NCI-H1930 (cell line): ENCODE measurements around the gene ARPC1A.
"Not testable (repeated sequence)": the region's sequence is repeated elsewhere in the genome, so short reads cannot be mapped to it uniquely, and the experiment has no call there.

Source experiments
- DNase-seq, 2 experiments: peaks; one replicate each; lab custom pipeline; 2025; lab: John Stamatoyannopoulos, UW

ARPC1A gene

DNA sequence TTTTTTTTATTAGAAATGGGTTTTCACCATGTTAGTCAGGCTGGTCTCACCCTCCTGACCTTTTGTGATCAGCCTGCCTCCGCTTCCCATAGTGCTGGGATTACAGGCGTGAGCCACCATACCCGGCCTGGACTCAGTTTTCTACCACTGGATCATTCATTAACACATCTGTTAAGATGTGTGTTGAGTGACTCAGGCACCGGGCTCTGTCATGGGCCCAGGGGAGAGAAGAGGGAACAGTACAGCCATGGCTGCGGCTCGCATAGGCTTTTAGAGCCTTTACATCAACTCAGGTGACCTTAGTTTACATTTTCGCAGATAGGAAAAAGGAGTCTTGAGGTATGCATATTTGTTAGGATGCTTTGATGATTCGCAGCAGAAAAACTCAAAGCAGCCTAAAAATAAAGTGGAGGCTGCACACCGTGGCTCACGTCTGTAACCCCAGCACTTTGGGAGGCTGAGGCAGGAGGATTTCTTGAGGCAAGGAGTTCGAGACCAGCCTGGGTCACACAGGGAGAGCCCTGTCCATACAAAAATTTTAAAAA lies 45.8 kb downstream of the ARPC1A start:
- DNase-seq, result no peak

DNA sequence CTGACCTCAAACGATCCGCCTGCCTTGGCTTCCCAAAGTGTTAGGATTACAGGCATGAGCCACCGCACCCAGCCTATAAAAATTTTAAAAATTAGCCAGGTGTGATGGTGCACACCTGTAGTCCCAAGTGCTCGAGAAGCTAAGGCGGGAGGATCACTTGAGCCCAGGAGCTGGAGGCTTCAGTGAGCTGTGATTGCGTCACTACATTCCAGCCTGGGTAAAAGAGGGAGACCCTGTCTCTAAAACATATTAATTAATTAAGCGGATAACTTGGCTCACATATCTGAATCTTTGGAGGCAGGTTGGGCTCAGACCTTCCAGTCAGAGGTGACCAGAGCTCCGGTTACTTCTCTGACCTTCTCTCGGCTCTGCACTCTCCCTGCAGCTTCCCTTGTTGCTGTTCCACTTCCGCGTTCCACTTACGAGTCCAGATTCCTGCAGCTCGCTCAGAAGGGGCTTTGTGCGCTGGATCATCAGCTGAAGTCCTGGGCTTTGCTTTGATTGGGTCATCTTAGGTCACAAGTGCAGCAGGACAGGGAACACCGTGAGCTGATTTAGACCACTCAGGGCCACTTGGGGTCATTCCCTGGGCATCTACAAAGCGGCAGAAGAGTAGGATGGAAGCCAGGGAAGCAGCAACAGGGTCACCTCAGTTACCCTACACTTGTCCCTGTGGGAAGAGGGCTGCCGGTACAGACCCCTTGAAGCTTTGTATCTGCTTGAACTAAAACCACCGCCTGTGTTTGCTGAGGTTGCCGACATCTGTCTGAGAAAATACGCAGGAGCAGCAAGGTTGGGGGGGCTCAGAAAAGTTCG lies 46.8 kb downstream of the ARPC1A start:
- no peak for DNase-seq

GRCh38 chr7:99373091-99374066 lies 47.7 kb downstream of the ARPC1A start:
- no peak for DNase-seq

GRCh38 chr7:99374111-99375064 lies 48.7 kb downstream of the ARPC1A start, which contains the start of gene ARPC1B:
ARPC1B (plus strand) TSS chr7:99374730; CDS start chr7:99385715, 10,985 bp downstream.
- peak; percentile 73 to 76 for DNase-seq

- DNase-seq, result peak in 1 of 2 experiments; percentile 32
Measured at GRCh38 chr7:99375070-99375807, 49.5 kb downstream of the ARPC1A start.

GRCh38 chr7:99379043-99379577 lies 53.4 kb downstream of the ARPC1A start:
- DNase-seq, result no peak

- DNase-seq, result not testable (repeated sequence)
Measured at GRCh38 chr7:99379693-99380031, 54.0 kb downstream of the ARPC1A start.

DNA sequence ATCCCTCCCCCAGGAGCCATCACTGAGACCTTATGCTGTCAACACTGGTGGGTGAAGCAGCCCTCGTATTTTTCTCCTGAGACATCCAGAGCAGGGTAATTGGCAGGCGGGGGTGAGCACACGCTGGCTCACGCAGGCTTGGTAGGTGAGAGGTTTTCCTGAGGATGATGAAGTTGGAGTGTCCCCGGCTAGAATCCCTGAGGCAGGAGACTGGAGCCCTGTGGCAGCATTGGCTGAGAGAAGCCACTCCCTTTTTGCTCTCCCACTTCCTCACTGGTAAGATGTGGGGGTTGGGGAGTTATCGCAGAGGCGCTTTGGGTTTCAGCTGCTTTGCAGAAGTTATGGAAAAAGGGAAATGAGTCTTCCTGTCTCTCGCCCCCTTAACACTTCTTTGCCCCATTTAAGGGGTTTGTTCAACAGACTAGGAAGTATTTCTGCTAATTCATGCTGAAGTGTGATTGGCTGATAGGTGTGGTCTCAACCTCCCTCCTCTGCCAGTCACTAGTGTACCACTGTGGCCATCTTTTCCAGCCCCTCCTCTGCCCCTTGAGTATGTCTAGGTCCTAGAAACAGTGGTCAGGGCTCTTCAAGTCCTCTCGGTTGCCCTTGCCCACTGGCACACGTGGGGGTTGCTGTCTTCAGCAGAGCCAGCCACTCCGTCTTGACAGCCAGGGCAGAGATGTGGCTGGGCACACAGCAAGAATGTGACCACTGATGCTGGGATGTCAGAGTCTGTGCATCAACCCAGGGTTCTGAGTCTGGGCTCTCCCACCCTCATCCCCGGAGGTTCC lies 54.5 kb downstream of the ARPC1A start:
- DNase-seq, result no peak

GRCh38 chr7:99380823-99381663 lies 55.3 kb downstream of the ARPC1A start:
- DNase-seq, result no peak

- no peak for DNase-seq
Measured at GRCh38 chr7:99381664-99382075, 56.0 kb downstream of the ARPC1A start.

- no peak for DNase-seq
Measured at GRCh38 chr7:99383203-99383602, 57.5 kb downstream of the ARPC1A start.

GRCh38 chr7:99383791-99384370 lies 58.2 kb downstream of the ARPC1A start:
- DNase-seq, result no peak

DNA sequence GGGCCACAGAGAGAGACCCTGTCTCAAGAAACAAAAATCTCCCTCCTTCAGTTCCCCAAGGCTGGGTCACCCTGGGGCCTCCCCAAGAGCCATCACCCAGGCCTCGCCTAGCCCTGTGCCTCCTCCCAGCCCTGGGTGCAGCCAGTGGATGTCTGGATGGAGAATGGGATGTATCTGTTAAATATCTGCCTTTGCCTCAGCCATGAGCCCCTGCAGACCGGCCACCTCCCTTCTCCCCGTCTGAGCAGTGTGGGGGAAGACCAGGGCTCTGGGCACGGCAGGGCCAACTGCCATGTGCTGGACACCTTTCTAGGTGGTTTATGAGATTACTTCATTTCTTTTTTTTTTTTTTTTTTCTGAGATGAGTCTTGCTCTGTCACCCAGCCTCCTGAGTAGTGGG lies 58.8 kb downstream of the ARPC1A start:
- DNase-seq, result no peak

- DNase-seq, result no peak
Measured at GRCh38 chr7:99385564-99385963, 59.9 kb downstream of the ARPC1A start.

GRCh38 chr7:99386584-99387238 lies 61.0 kb downstream of the ARPC1A start:
- DNase-seq, result no peak

DNA sequence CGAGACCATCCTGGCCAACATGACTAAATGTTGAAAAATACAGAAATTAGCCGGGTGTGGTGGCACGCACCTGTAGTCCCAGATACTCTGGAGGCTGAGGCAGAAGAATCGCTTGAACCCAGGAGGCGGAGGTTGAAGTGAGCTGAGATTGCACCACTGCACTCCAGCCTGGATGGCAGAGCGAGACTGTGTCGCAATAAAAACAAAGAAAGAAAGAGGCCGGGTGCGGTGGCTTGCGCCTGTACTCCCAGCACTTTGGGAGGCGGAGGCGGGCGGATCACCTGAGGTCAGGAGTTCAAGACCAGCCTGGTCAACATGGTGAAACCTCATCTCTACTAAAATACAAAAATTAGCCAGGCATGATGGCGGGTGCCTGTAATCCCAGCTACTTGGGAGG lies 61.5 kb downstream of the ARPC1A start:
- not testable (repeated sequence) for DNase-seq

GRCh38 chr7:99387912-99388311 lies 62.2 kb downstream of the ARPC1A start:
- no peak for DNase-seq

GRCh38 chr7:99389772-99390171 lies 64.1 kb downstream of the ARPC1A start:
- DNase-seq, result no peak
